Skeletal muscle tissue (tissue), 4 donors: Measurements from ENCODE around the gene JADE3. TPM values are rescaled to one million over a fixed set of nuclear protein-coding genes. Genes with fewer than 3 reads are reported as not detected.

ENCODE experiments used
- H3K27ac ChIP-seq: one replicate; pipeline ENCODE4 v1.7.0; 2013; ENCODE audit warnings: mild to moderate bottlenecking, low read depth, low read length, inconsistent platforms
- H3K27me3 ChIP-seq, 3 donors: one replicate each; pipeline ENCODE4 v1.7.0; 2013; ENCODE audit warnings: low read length in 3 of 3; ENCODE audit not compliant: control insufficient read depth in 3 of 3, insufficient read depth in 3 of 3
- H3K36me3 ChIP-seq, 3 donors: one replicate each; pipeline ENCODE4 v1.7.0; 2013; ENCODE audit warnings: low read length in 3 of 3; ENCODE audit not compliant: control insufficient read depth in 3 of 3, insufficient read depth in 3 of 3
- H3K4me1 ChIP-seq, 3 donors: one replicate each; pipeline ENCODE4 v1.7.0; 2013; ENCODE audit warnings: low read length in 3 of 3, mild to moderate bottlenecking in 3 of 3; ENCODE audit not compliant: control insufficient read depth in 3 of 3, insufficient read depth in 3 of 3
- H3K4me3 ChIP-seq, 3 donors: one replicate each; pipeline ENCODE4 v1.7.0; 2013; ENCODE audit warnings: low read length in 3 of 3
- H3K9ac ChIP-seq, 3 donors: one replicate each; pipeline ENCODE4 v1.7.0; 2013; ENCODE audit warnings: low read length in 3 of 3, mild to moderate bottlenecking in 3 of 3, moderate library complexity in 2 of 3, low read depth in 1 of 3
- H3K9me3 ChIP-seq, 3 donors: one replicate each; pipeline ENCODE4 v1.7.0; 2013; ENCODE audit warnings: low read length in 3 of 3; ENCODE audit not compliant: control insufficient read depth in 3 of 3
- total RNA-seq: library from RNA; depleted of rRNA; stranded (reverse); fragments of >200 nt; gene quantifications from one replicate; pipeline ENCODE4 v1.2.3, GENCODE V29; 2014
- donor health status: Osteomylitis.

The JADE3 gene
- total RNA-seq, 1 donor from 2014 or later, result 5.2 TPM

- Histone ChIP-seq H3K27ac (no peak overlapping the region), H3K9ac (no peak overlapping the region), H3K4me1 (no peaks in the 10 kb centered on the region), H3K4me3 (no peak overlapping the region), H3K36me3 (peaks cover 0 to 5% (median 3%) of the 10 kb centered on the region in 3 donors), H3K9me3 (no peaks in the 10 kb centered on the region), H3K27me3 (no peaks in the 10 kb centered on the region)
These were observed 148.5 kb downstream of the JADE3 start for GRCh38 chrX:47060708-47061107.

DNA sequence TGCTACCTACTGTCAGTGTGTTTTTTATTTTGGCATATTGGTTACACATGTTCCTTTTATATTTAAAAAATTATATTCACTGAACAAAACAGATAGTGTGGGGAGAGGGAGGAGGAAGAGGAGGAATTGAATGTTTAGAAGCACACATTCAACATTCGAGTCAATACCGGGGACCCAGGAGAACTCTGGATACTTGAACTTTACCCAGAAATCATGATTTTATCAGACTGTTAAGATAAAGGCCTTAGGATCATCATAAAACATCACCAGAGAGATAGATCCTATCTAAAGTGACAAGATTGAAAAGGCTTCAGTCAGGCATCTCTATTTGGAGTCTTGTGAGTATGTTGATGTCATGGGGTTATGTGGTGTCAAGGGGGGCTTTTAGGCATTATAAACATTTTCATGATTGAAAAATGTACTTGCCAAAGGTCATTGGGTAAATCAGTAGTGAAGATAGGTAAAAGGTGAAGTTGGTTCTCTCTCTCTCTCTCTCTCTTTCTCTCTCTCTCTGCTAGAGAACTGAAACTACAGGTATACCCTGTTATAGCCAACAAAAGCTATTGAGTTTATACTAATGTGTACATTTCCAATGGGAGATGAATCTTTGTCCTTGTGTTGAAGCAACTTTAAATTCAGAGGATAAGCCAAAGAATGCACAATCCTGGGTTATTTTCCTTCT lies 149.2 kb downstream of the JADE3 start:
- no peaks in the 10 kb centered on the region for H3K9me3 ChIP-seq
- no peaks in the 10 kb centered on the region for H3K27me3 ChIP-seq
- no peak overlapping the region for H3K9ac ChIP-seq
- no peaks in the 10 kb centered on the region for H3K4me1 ChIP-seq
- no peak overlapping the region for H3K4me3 ChIP-seq
- peaks cover 0 to 3% (median 2%) of the 10 kb centered on the region in 3 donors for H3K36me3 ChIP-seq
- H3K27ac ChIP-seq, result no peak overlapping the region

- no peaks in the 10 kb centered on the region for H3K9me3 ChIP-seq
- H3K27me3 ChIP-seq, result no peaks in the 10 kb centered on the region
- H3K36me3 ChIP-seq, result no peaks in the 10 kb centered on the region
- H3K9ac ChIP-seq, result no peak overlapping the region
- H3K27ac ChIP-seq, result no peak overlapping the region
- H3K4me1 ChIP-seq, result no peaks in the 10 kb centered on the region
- H3K4me3 ChIP-seq, result no peak overlapping the region
These were observed 151.0 kb downstream of the JADE3 start for GRCh38 chrX:47063179-47063578.

DNA sequence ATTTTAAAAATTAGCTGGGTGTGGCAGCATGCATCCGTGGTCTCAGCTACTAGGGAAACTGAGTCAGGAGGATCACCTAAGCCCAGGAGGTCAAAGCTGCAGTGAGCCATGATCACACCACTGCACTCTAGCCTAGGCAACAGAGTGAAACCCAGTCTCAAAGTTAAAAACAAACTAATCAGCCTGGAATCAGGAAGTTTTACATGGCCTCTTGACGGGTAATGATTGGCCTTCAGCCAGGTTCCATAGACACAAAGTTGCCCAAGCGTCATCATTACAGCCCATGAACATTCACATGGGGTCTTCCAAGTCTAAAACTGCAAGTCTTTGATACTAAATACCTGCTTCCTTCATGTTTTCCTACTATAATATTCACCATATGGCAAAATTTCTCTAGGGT lies 156.0 kb downstream of the JADE3 start:
- Histone ChIP-seq H3K27ac (no peak overlapping the region), H3K36me3 (no peaks in the 10 kb centered on the region), H3K4me3 (no peak overlapping the region), H3K27me3 (no peaks in the 10 kb centered on the region), H3K9ac (no peak overlapping the region), H3K9me3 (no peaks in the 10 kb centered on the region), H3K4me1 (no peaks in the 10 kb centered on the region)

GRCh38 chrX:47068720-47069119 lies 156.5 kb downstream of the JADE3 start:
- H3K9me3 ChIP-seq, result no peaks in the 10 kb centered on the region
- no peak overlapping the region for H3K27ac ChIP-seq
- H3K4me3 ChIP-seq, result no peak overlapping the region
- no peaks in the 10 kb centered on the region for H3K36me3 ChIP-seq
- H3K27me3 ChIP-seq, result no peaks in the 10 kb centered on the region
- no peaks in the 10 kb centered on the region for H3K4me1 ChIP-seq
- no peak overlapping the region for H3K9ac ChIP-seq

DNA sequence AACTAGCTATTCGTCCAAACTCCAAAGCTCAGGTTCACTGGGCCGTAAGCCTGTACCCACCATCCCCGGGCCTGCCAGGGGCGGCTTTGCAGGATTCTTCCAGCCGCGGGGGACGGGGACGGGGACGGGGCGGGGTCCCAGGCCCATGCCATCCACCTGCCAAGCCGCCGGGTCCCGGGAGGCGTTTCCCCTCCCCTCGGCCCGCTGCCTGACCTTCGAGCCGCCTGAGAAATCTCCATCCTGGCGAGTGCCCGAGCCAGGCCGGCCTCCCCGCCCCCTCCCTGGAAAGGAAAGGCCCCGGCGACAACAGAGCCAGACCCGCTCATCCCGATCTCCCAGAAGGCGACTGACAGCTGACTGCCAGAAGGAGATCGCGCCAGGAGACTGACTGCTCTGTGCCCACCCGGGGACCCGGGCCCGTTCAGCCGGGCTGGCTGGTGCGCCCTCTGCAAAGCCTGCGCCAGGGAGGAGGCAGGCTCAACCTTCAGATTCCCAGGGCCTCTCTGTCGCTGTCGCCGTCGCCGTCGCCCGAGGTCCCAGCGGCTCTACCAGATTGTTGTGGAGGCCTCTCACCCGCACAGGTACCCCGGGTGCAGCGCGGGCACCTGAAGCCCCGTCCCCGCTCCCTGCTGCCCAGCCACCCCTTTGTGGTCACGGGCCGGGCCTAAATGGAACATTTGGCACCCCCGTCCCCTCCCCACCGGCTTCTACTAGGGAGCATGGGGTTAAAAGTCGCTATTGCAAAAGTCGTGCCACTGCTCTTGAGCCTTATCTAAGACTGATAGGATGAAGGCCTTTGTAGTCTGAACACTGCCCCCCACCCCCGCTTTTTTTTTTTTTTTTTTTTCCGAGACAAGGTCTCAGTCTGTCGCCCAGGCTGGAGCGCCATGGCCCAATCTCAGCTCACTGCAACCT lies 166.2 kb downstream of the JADE3 start, which contains the start of gene RGN:
TSS of gene RGN (plus strand) at position 315 of the 915 bp plus-strand sequence. CDS start 2,702 bp downstream, outside the sequence.
- Histone ChIP-seq H3K27me3 (no peaks in the 10 kb centered on the region), H3K4me3 (peak within 1 kb of the TSS; percentile 62 to 70 (median 65)), H3K27ac (no peak within 1 kb of the TSS), H3K9me3 (no peaks in the 10 kb centered on the region), H3K36me3 (peaks cover 0 to 2% (median 0%) of the 10 kb centered on the region in 3 donors), H3K4me1 (no peaks in the 10 kb centered on the region), H3K9ac (peak within 1 kb of the TSS; percentile 56 to 80 (median 77))

- H3K9ac ChIP-seq, result no peak overlapping the region
- H3K27me3 ChIP-seq, result no peaks in the 10 kb centered on the region
- no peaks in the 10 kb centered on the region for H3K4me1 ChIP-seq
- H3K9me3 ChIP-seq, result no peaks in the 10 kb centered on the region
- no peak overlapping the region for H3K27ac ChIP-seq
- H3K4me3 ChIP-seq, result no peak overlapping the region
- peaks cover 2 to 8% (median 5%) of the 10 kb centered on the region in 3 donors for H3K36me3 ChIP-seq
These were observed 168.1 kb downstream of the JADE3 start for GRCh38 chrX:47080215-47080914.

- no peaks in the 10 kb centered on the region for H3K27me3 ChIP-seq
- H3K4me3 ChIP-seq, result no peak overlapping the region
- H3K36me3 ChIP-seq, result peaks cover 2 to 8% (median 5%) of the 10 kb centered on the region in 3 donors
- H3K27ac ChIP-seq, result no peak overlapping the region
- H3K9ac ChIP-seq, result no peak overlapping the region
- no peaks in the 10 kb centered on the region for H3K9me3 ChIP-seq
- no peaks in the 10 kb centered on the region for H3K4me1 ChIP-seq
These were observed 168.7 kb downstream of the JADE3 start for GRCh38 chrX:47080915-47081236.

DNA sequence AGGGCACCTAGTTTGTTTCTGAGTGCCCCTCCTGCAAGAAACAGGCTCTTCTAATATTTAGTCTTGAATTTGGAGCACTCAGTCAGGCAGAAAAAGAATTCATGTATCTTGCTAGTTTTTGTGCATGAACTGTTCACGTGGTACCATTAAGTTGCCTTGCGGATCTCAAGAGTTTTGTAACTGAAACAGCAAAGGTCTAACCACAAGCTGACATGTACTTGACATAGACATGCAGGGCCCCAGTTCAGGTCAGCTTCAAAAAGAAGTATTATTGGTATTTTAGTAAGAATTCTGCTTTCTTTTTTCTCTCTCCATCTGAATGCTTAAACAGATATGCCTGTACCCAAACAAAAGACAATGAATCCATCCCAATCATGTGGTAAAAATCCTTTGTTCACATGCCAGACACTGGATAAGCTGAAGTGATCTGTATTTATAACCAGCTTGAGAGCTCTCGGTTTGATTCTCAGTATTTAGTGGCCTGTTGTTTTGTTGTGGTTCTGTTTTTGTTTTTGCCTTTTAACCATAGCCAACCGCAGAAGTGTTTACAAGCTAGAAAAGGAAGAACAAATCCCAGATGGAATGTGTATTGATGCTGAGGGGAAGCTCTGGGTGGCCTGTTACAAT lies 179.0 kb downstream of the JADE3 start:
- H3K27me3 ChIP-seq, result no peaks in the 10 kb centered on the region
- H3K27ac ChIP-seq, result no peak overlapping the region
- peaks cover 0 to 2% (median 0%) of the 10 kb centered on the region in 3 donors for H3K36me3 ChIP-seq
- no peak overlapping the region for H3K9ac ChIP-seq
- no peaks in the 10 kb centered on the region for H3K9me3 ChIP-seq
- H3K4me1 ChIP-seq, result no peaks in the 10 kb centered on the region
- no peak overlapping the region for H3K4me3 ChIP-seq
